Measurements from ENCODE around the gene NOTO. TPM values are rescaled to one million over a fixed set of nuclear protein-coding genes. Genes with fewer than 3 reads are reported as not detected.

NOTO gene
- total and polyA plus RNA-seq, 10 of the 15 experiments (the other 5 are each of a cell fraction or from before 2014, with no cell fraction given) = not detected

- H3K4me2 ChIP-seq (ENCODE audit: control insufficient read depth, insufficient read depth) = no peak overlapping the region
- H4K20me1 ChIP-seq (ENCODE audit: control insufficient read depth, insufficient read depth) = 0 out of 2 replicates have a peak, but pooled peaks cover 4% of the 10 kb centered on the region
- no TSS peak for BruUV-seq (replicated peaks)
- no peaks in the 10 kb centered on the region for H3K4me1 ChIP-seq (ENCODE audit: control insufficient read depth, insufficient read depth, low read length)
- DNase-seq (ENCODE audit: low read depth, low spot score) (no peak), FAIRE-seq (no peak), ATAC-seq (no peak)
- POLR2A ChIA-PET = interaction anchor here (0.5 to 0.9 kb wide), 3 partner anchors 9 to 375 kb away, joined by 3 to 7 read pairs (median 6); partner anchors contain the start of gene SMYD5
- no peak overlapping the region for H3K27ac ChIP-seq (ENCODE audit: control insufficient read depth, insufficient read depth)
- CTCF ChIA-PET = interaction anchor here (0.8 to 9.8 kb wide), 5 partner anchors 10 to 178 kb away, joined by 3 to 99 read pairs (median 3); partner anchors contain the start of gene EGR4
- SMC1A ChIA-PET (ENCODE audit: uncharacterized antibody, unreplicated experiment) = interaction anchor here (0.6 to 5.2 kb wide), 7 partner anchors 8 to 255 kb away, joined by 3 to 39 read pairs (median 3); no protein-coding TSS in a partner anchor
- H3K36me3 ChIP-seq (ENCODE audit: control insufficient read depth in 2 of 2, insufficient read depth in 2 of 2, low read length in 1 of 2) = peaks cover 4 to 26% of the 10 kb centered on the region in 2 experiments
- H3K27me3 ChIP-seq (replicated peaks in 1 of 2; ENCODE audit: control insufficient read depth in 2 of 2, insufficient read depth in 2 of 2, low read length in 1 of 2) = no peaks in the 10 kb centered on the region
- no peak overlapping the region for H3K9ac ChIP-seq (ENCODE audit: control insufficient read depth, insufficient read depth, low read length)
- TF ChIP-seq ZNF217 (IDR thresholded peaks at IDR 0.05) = no peak
- TF ChIP-seq, protein P1, sequence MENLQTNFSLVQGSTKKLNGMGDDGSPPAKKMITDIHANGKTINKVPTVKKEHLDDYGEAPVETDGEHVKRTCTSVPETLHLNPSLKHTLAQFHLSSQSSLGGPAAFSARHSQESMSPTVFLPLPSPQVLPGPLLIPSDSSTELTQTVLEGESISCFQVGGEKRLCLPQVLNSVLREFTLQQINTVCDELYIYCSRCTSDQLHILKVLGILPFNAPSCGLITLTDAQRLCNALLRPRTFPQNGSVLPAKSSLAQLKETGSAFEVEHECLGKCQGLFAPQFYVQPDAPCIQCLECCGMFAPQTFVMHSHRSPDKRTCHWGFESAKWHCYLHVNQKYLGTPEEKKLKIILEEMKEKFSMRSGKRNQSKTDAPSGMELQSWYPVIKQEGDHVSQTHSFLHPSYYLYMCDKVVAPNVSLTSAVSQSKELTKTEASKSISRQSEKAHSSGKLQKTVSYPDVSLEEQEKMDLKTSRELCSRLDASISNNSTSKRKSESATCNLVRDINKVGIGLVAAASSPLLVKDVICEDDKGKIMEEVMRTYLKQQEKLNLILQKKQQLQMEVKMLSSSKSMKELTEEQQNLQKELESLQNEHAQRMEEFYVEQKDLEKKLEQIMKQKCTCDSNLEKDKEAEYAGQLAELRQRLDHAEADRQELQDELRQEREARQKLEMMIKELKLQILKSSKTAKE (IDR thresholded peaks at IDR 0.05; ENCODE audit: low read depth, poor library complexity, severe bottlenecking) = no peak
- TF ChIP-seq IKZF2 (IDR thresholded peaks at IDR 0.05) = no peak
- TF ChIP-seq HDAC2 (IDR thresholded peaks at IDR 0.05) = no peak
- no peak for TF ChIP-seq TAF1 (IDR thresholded peaks at IDR 0.05; ENCODE audit: borderline replicate concordance, low read depth, low read length)
- no peak for TF ChIP-seq PAX8 (IDR thresholded peaks at IDR 0.05)
- TF ChIP-seq, protein P2, sequence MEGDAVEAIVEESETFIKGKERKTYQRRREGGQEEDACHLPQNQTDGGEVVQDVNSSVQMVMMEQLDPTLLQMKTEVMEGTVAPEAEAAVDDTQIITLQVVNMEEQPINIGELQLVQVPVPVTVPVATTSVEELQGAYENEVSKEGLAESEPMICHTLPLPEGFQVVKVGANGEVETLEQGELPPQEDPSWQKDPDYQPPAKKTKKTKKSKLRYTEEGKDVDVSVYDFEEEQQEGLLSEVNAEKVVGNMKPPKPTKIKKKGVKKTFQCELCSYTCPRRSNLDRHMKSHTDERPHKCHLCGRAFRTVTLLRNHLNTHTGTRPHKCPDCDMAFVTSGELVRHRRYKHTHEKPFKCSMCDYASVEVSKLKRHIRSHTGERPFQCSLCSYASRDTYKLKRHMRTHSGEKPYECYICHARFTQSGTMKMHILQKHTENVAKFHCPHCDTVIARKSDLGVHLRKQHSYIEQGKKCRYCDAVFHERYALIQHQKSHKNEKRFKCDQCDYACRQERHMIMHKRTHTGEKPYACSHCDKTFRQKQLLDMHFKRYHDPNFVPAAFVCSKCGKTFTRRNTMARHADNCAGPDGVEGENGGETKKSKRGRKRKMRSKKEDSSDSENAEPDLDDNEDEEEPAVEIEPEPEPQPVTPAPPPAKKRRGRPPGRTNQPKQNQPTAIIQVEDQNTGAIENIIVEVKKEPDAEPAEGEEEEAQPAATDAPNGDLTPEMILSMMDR (IDR thresholded peaks at IDR 0.05 in 2 of 3, conservative IDR thresholded peaks at IDR 0.05 in 1 of 3; ENCODE audit: control insufficient read depth in 2 of 3, extremely low read depth in 1 of 3, insufficient read depth in 1 of 3, low read depth in 3 of 3, low read length in 3 of 3) = no peak
- TF ChIP-seq GABPA (IDR thresholded peaks at IDR 0.05; ENCODE audit: low read depth) = no peak
- TF ChIP-seq CBFB (IDR thresholded peaks at IDR 0.05; ENCODE audit: low read depth) = no peak
- TF ChIP-seq NFIC (IDR thresholded peaks at IDR 0.05; ENCODE audit: low read depth, low read length) = no peak
- no peak for TF ChIP-seq WRNIP1 (IDR thresholded peaks at IDR 0.05; ENCODE audit: borderline replicate concordance, low read depth, low read length)
- TF ChIP-seq NBN (IDR thresholded peaks at IDR 0.05) = no peak
- TF ChIP-seq FOXK2 (IDR thresholded peaks at IDR 0.05) = no peak
- in situ Hi-C loops (cut with MboI) = no loop called here
- intact Hi-C loops (cut with micrococcal nuclease; ENCODE audit: unreplicated experiment) = no loop called here
- 100% methylated on average over 1 of the region's 1 CpG for WGBS (ENCODE audit: insufficient coverage, insufficient replicate concordance, low lambda C conversion rate, missing lambda C conversion rate)
- RAD21 ChIA-PET (ENCODE audit: unreplicated experiment) = no interaction called here
- H3K4me3 ChIP-seq = no peak overlapping the region; the same call in 1 of the 2 replicates
- H3K79me2 ChIP-seq (ENCODE audit: control insufficient read depth, insufficient read depth, low read length) = peaks cover 71% of the 10 kb centered on the region
- H2AFZ ChIP-seq (ENCODE audit: control insufficient read depth, low read depth, low read length) = no peak overlapping the region
- no peaks in the 10 kb centered on the region for H3K9me3 ChIP-seq (replicated peaks; ENCODE audit: control insufficient read depth, insufficient read depth, low read length)
Observed at GRCh38 chr2:73238976-73239375, 36.6 kb downstream of the NOTO start.

Measured in GM12878 (cell line).